ENCODE results near the gene SLC2A11.

- TF ChIP-seq CTCF (IDR thresholded peaks at IDR 0.05): no peak
- no peak for TF ChIP-seq POLR2A (IDR thresholded peaks at IDR 0.05)
Observed at GRCh38 chr22:23925020-23925606, 67.4 kb downstream of the SLC2A11 start.

Data from thyroid gland (tissue), 4 donors.